GM04503 (cell line): Measurements from ENCODE around the gene NR1H2.
A peak's percentile ranks its signal among the peaks of the same experiment; 100 is the strongest.

Experiments used
- DNase-seq: peaks from one replicate; pipeline ENCODE4 v3.0.0-alpha.2; 2012; ENCODE audit warnings: low read depth

The NR1H2 gene

GRCh38 chr19:50423279-50424113 lies 47.2 kb downstream of the NR1H2 start:
- DNase-seq: no peak

GRCh38 chr19:50425581-50425980 lies 49.3 kb downstream of the NR1H2 start:
- no peak for DNase-seq

GRCh38 chr19:50427318-50427925 lies 51.2 kb downstream of the NR1H2 start:
- no peak for DNase-seq

GRCh38 chr19:50427997-50428425 lies 51.8 kb downstream of the NR1H2 start:
- DNase-seq: peak; percentile 18

GRCh38 chr19:50428772-50429463 lies 52.7 kb downstream of the NR1H2 start:
- DNase-seq: no peak

- DNase-seq: no peak
These were observed 54.7 kb downstream of the NR1H2 start for GRCh38 chr19:50430888-50431342.

- DNase-seq: no peak
These were observed 55.3 kb downstream of the NR1H2 start for GRCh38 chr19:50431343-50432220.

GRCh38 chr19:50432221-50433028 lies 56.2 kb downstream of the NR1H2 start, which contains the start of gene MYBPC2:
Gene MYBPC2, plus strand, starts transcription at chr19:50432892. Its CDS starts 62 bp downstream, at chr19:50432954.
- DNase-seq: no peak
